ENCODE results near the gene TRIP4. TPM values are rescaled to one million over a fixed set of nuclear protein-coding genes. Genes with fewer than 3 reads are reported as not detected.

TRIP4 gene
- total RNA-seq, 1 experiment from 2014 or later, result 26.2 TPM

DNA sequence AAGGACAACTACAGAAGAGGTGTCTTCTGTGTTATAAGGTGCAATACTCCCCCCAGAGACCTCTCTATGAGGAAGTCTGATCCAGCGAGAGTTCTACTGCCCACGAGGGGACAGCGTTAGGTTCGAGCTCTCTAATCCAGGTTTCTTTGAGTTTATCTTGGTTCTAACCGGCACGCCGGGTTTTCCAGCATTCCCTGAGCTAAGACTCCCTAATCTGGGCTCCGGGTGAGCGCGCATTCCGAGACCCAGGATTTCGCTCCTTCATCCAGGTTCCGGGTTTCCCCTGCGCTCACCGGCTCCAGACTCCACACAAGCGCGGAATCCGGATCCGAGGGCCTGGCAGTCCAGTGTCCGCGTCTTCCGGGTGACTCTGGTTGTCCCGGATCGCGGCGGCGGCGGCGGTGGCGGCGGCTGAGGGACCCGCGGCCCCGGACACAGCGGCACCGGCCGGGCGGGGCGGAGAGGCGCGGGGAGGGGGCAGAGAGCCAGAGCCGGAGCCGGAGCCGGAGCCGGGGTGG lies 72.6 kb downstream of the TRIP4 start, which contains the start of gene ZNF609:
Gene ZNF609 (plus strand): TSS at position 373 of the 518 bp plus-strand sequence. CDS start 38,842 bp downstream, outside the sequence.
- intact Hi-C loops (cut with micrococcal nuclease; ENCODE audit: unreplicated experiment), result no loop called here
- H3K4me3 ChIP-seq (ENCODE audit: low read depth, low read length), result peak within 1 kb of the TSS; percentile 63
- H3K9me3 ChIP-seq, result no peaks in the 10 kb centered on the region
- no peaks in the 10 kb centered on the region for H3K27me3 ChIP-seq (replicated peaks; ENCODE audit: control insufficient read depth, insufficient read depth, low read length)
- DNase-seq, result peak; percentile 96 to 98
- BruUV-seq (replicated peaks), result no TSS peak
- ChIA-PET POLR2A (interaction anchor here (1.0 to 1.4 kb wide), 2 partner anchors 73 to 106 kb away, joined by 3 to 4 read pairs; partner anchors contain the start of gene TRIP4), CTCF (interaction anchor here (1.1 kb wide), 1 partner anchor 192 kb away, joined by 3 read pairs; no protein-coding TSS in a partner anchor)
- no peaks in the 10 kb centered on the region; the same call in 1 of the 2 replicates for H3K36me3 ChIP-seq (ENCODE audit: control insufficient read depth, insufficient read depth, low read length)
- Mint-ChIP-seq H3K36me3 (ENCODE audit: insufficient read depth, unreplicated experiment) (peaks cover 13% of the 10 kb centered on the region), H3K27me3 (ENCODE audit: insufficient read depth, unreplicated experiment) (no peaks in the 10 kb centered on the region), H3K27ac (ENCODE audit: unreplicated experiment) (peak within 1 kb of the TSS; percentile 76), H3K9me3 (ENCODE audit: unreplicated experiment) (no peaks in the 10 kb centered on the region), H3K4me3 (ENCODE audit: unreplicated experiment) (peak within 1 kb of the TSS; percentile 94), H3K4me1 (ENCODE audit: low read depth, unreplicated experiment) (peaks cover 30% of the 10 kb centered on the region)
- TF ChIP-seq, protein P1, sequence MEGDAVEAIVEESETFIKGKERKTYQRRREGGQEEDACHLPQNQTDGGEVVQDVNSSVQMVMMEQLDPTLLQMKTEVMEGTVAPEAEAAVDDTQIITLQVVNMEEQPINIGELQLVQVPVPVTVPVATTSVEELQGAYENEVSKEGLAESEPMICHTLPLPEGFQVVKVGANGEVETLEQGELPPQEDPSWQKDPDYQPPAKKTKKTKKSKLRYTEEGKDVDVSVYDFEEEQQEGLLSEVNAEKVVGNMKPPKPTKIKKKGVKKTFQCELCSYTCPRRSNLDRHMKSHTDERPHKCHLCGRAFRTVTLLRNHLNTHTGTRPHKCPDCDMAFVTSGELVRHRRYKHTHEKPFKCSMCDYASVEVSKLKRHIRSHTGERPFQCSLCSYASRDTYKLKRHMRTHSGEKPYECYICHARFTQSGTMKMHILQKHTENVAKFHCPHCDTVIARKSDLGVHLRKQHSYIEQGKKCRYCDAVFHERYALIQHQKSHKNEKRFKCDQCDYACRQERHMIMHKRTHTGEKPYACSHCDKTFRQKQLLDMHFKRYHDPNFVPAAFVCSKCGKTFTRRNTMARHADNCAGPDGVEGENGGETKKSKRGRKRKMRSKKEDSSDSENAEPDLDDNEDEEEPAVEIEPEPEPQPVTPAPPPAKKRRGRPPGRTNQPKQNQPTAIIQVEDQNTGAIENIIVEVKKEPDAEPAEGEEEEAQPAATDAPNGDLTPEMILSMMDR (IDR thresholded peaks at IDR 0.05; ENCODE audit: insufficient read depth in 1 of 2, low read depth in 1 of 2, low read length in 1 of 2, severe bottlenecking in 1 of 2, unreplicated experiment in 1 of 2), result no peak
- H3K4me1 ChIP-seq, result peaks cover 41% of the 10 kb centered on the region

- no peaks in the 10 kb centered on the region for H3K9me3 Mint-ChIP-seq (ENCODE audit: unreplicated experiment)
- H3K27me3 ChIP-seq (replicated peaks; ENCODE audit: control insufficient read depth, insufficient read depth, low read length), result no peaks in the 10 kb centered on the region
- H3K27me3 Mint-ChIP-seq (ENCODE audit: insufficient read depth, unreplicated experiment), result no peaks in the 10 kb centered on the region
- H3K4me3 ChIP-seq (ENCODE audit: low read depth, low read length), result peak overlapping the region; percentile 63
- BruUV-seq (replicated peaks), result no TSS peak
- H3K4me3 Mint-ChIP-seq (ENCODE audit: unreplicated experiment), result peak overlapping the region; percentile 94
- H3K27ac Mint-ChIP-seq (ENCODE audit: unreplicated experiment), result peak overlapping the region; percentile 76
- no peaks in the 10 kb centered on the region; the same call in 1 of the 2 replicates for H3K36me3 ChIP-seq (ENCODE audit: control insufficient read depth, insufficient read depth, low read length)
- peaks cover 26% of the 10 kb centered on the region for H3K4me1 Mint-ChIP-seq (ENCODE audit: low read depth, unreplicated experiment)
- intact Hi-C loops (cut with micrococcal nuclease; ENCODE audit: unreplicated experiment), result no loop called here
- peak; percentile 35 to 39 for DNase-seq
- CTCF ChIA-PET, result interaction anchor here (1.1 kb wide), 1 partner anchor 191 kb away, joined by 3 read pairs; no protein-coding TSS in a partner anchor
- POLR2A ChIA-PET, result interaction anchor here (1.0 to 1.4 kb wide), 2 partner anchors 73 to 105 kb away, joined by 3 to 4 read pairs; partner anchors contain the start of gene TRIP4
- H3K36me3 Mint-ChIP-seq (ENCODE audit: insufficient read depth, unreplicated experiment), result peaks cover 11% of the 10 kb centered on the region
- H3K9me3 ChIP-seq, result no peaks in the 10 kb centered on the region
- H3K4me1 ChIP-seq, result peaks cover 40% of the 10 kb centered on the region
- TF ChIP-seq, protein P1 (IDR thresholded peaks at IDR 0.05; ENCODE audit: insufficient read depth in 1 of 2, low read depth in 1 of 2, low read length in 1 of 2, severe bottlenecking in 1 of 2, unreplicated experiment in 1 of 2), result no peak
Observed at GRCh38 chr15:64460724-64461720, 73.4 kb downstream of the TRIP4 start.

DNA sequence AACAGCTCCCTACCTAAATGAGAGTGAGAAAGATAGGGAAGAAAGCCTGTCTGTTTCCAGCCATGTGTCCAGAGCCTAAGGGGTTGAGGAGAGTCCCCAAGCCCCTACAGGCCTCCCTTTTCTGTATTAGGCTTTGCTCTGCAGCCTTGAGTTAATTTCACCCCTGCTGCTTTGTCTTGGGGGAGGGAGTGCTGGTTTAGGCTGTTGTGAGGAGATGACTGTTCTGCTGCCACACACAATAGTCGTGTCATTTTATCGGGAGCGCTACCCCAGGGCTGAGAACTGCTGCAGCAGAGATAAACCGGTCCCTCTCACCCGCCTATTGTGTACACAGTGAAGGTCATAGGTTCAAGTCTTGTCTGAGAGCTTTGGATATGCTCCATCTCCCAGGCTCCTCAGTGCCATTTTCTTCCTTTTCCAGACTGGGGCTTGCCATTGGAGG lies 74.1 kb downstream of the TRIP4 start:
- peak; percentile 13 to 38 for DNase-seq
- intact Hi-C loops (cut with micrococcal nuclease; ENCODE audit: unreplicated experiment), result no loop called here
- peaks cover 7% of the 10 kb centered on the region for H3K36me3 Mint-ChIP-seq (ENCODE audit: insufficient read depth, unreplicated experiment)
- Histone ChIP-seq H3K4me3 (ENCODE audit: low read depth, low read length) (peak overlapping the region; percentile 63), H3K4me1 (peaks cover 33% of the 10 kb centered on the region), H3K36me3 (ENCODE audit: control insufficient read depth, insufficient read depth, low read length) (no peaks in the 10 kb centered on the region; the same call in 1 of the 2 replicates), H3K9me3 (no peaks in the 10 kb centered on the region), H3K27me3 (replicated peaks; ENCODE audit: control insufficient read depth, insufficient read depth, low read length) (no peaks in the 10 kb centered on the region)
- H3K27ac Mint-ChIP-seq (ENCODE audit: unreplicated experiment), result peak overlapping the region; percentile 76
- TF ChIP-seq, protein P1 (IDR thresholded peaks at IDR 0.05; ENCODE audit: insufficient read depth in 1 of 2, low read depth in 1 of 2, low read length in 1 of 2, severe bottlenecking in 1 of 2, unreplicated experiment in 1 of 2), result no peak
- peak overlapping the region; percentile 94 for H3K4me3 Mint-ChIP-seq (ENCODE audit: unreplicated experiment)
- ChIA-PET CTCF (no interaction called here), POLR2A (no interaction called here)
- no peaks in the 10 kb centered on the region for H3K27me3 Mint-ChIP-seq (ENCODE audit: insufficient read depth, unreplicated experiment)
- BruUV-seq (replicated peaks), result no TSS peak
- H3K9me3 Mint-ChIP-seq (ENCODE audit: unreplicated experiment), result no peaks in the 10 kb centered on the region
- peaks cover 19% of the 10 kb centered on the region for H3K4me1 Mint-ChIP-seq (ENCODE audit: low read depth, unreplicated experiment)
